Activated CD8-positive, alpha-beta T cell treated with anti-CD3 and anti-CD28 coated beads, Interleukin-2, amount 10 ng/mL, durations not matched to agents 7 days and 5 days (primary cell): ENCODE data around the gene PDK2. TPM values are rescaled to one million over a fixed set of nuclear protein-coding genes. Genes with fewer than 3 reads are reported as not detected.

Source experiments
- ATAC-seq: fragments of 150-1000 bp; cut with Tn5 transposase; one replicate; pipeline ENCODE4 v1.10.0; 2021; ENCODE audit warnings: moderate library complexity
- CTCF ChIA-PET: fragments of 350-600 bp; sonication (Branson Sonifier 250); formaldehyde crosslinking; loops from one replicate; lab custom pipeline; 2021; ENCODE audit warnings: antibody characterized with exemption; lab: Charles Lee
- POLR2A ChIA-PET: fragments of 350-600 bp; sonication (Branson Sonifier 250); formaldehyde crosslinking; loops from one replicate; lab custom pipeline; 2021; ENCODE audit warnings: antibody characterized with exemption; lab: Charles Lee
- DNase-seq: peaks from one replicate; pipeline ENCODE4 v3.0.0-alpha.2; 2020
- H3K27ac Mint-ChIP-seq: one replicate; pipeline ENCODE4 v1.8.0; 2021; ENCODE audit warnings: mild to moderate bottlenecking, mixed read lengths
- H3K27me3 Mint-ChIP-seq: one replicate; pipeline ENCODE4 v1.8.0; 2021; ENCODE audit warnings: low read depth, mixed read lengths
- H3K36me3 Mint-ChIP-seq: one replicate; pipeline ENCODE4 v1.8.0; 2021; ENCODE audit warnings: low read depth, mixed read lengths
- H3K4me1 Mint-ChIP-seq: one replicate; pipeline ENCODE4 v1.8.0; 2021; ENCODE audit warnings: low read depth, mixed read lengths
- H3K4me3 Mint-ChIP-seq: one replicate; pipeline ENCODE4 v1.8.0; 2021; ENCODE audit warnings: mild to moderate bottlenecking, mixed read lengths
- H3K9me3 Mint-ChIP-seq: one replicate; pipeline ENCODE4 v1.8.0; 2022; ENCODE audit warnings: mixed read lengths; ENCODE audit not compliant: insufficient read depth
- total RNA-seq, 2 experiments: library from RNA; stranded (reverse); gene quantifications; one replicate each; pipeline ENCODE4 v1.2.3, GENCODE V29; 2021

PDK2 gene
- total RNA-seq, 2 experiments from 2014 or later = 18.1 to 21.2 TPM

GRCh38 chr17:50157891-50158290, 62.7 kb downstream of the PDK2 start:
- H3K4me1 Mint-ChIP-seq = peaks cover 67% of the 10 kb centered on the region
- ATAC-seq = no peak
- no peaks in the 10 kb centered on the region for H3K36me3 Mint-ChIP-seq
- H3K27ac Mint-ChIP-seq = peak overlapping the region; percentile 64
- POLR2A ChIA-PET = no interaction called here
- H3K9me3 Mint-ChIP-seq = no peaks in the 10 kb centered on the region
- DNase-seq = peak; percentile 58
- CTCF ChIA-PET = interaction anchor here (1.0 to 2.4 kb wide), 8 partner anchors 9 to 64 kb away, joined by 3 to 15 read pairs (median 4); no protein-coding TSS in a partner anchor
- peaks cover 7% of the 10 kb centered on the region for H3K27me3 Mint-ChIP-seq
- H3K4me3 Mint-ChIP-seq = peak overlapping the region; percentile 9

GRCh38 chr17:50161023-50161910, 66.1 kb downstream of the PDK2 start:
- DNase-seq (peak; percentile 96), ATAC-seq (peak; percentile 97)
- Mint-ChIP-seq H3K27me3 (peaks cover 7% of the 10 kb centered on the region), H3K4me1 (peaks cover 49% of the 10 kb centered on the region), H3K4me3 (peak overlapping the region; percentile 75), H3K36me3 (no peaks in the 10 kb centered on the region), H3K9me3 (no peaks in the 10 kb centered on the region), H3K27ac (peak overlapping the region; percentile 88)
- ChIA-PET CTCF (interaction anchor here (0.6 to 2.8 kb wide), 32 partner anchors 9 to 137 kb away, joined by 3 to 118 read pairs (median 5); partner anchors contain the start of genes COL1A1, PPP1R9B and TMEM92), POLR2A (interaction anchor here (0.9 to 2.8 kb wide), 7 partner anchors 10 to 212 kb away, joined by 3 to 43 read pairs (median 4); partner anchors contain the start of genes EME1, MRPL27 and PPP1R9B)

Other genes starting within 250 kb of the PDK2 start
- not detected for gene TAC4, start 247.3 kb upstream of the PDK2 start, total RNA-seq
- gene DLX4, start 126.2 kb upstream of the PDK2 start, total RNA-seq = not detected
- not detected for gene DLX3, start 100.1 kb upstream of the PDK2 start, total RNA-seq
- 1 to 10 TPM; 7.9 to 8.7 TPM for gene ITGA3, start 39.2 kb upstream of the PDK2 start, total RNA-seq
- under 1 TPM; 0.50 to 0.55 TPM for gene SAMD14, start 34.8 kb downstream of the PDK2 start, total RNA-seq
- gene PPP1R9B, start 55.3 kb downstream of the PDK2 start, total RNA-seq = 100 to 1,000 TPM; 113 to 115 TPM
- not detected for gene SGCA, start 70.7 kb downstream of the PDK2 start, total RNA-seq
- gene COL1A1, start 106.3 kb downstream of the PDK2 start, total RNA-seq = under 1 TPM; 0.18 to 0.26 TPM
- not detected for gene TMEM92, start 179.1 kb downstream of the PDK2 start, total RNA-seq